ENCODE measurements around the gene PDE4D.

DNA sequence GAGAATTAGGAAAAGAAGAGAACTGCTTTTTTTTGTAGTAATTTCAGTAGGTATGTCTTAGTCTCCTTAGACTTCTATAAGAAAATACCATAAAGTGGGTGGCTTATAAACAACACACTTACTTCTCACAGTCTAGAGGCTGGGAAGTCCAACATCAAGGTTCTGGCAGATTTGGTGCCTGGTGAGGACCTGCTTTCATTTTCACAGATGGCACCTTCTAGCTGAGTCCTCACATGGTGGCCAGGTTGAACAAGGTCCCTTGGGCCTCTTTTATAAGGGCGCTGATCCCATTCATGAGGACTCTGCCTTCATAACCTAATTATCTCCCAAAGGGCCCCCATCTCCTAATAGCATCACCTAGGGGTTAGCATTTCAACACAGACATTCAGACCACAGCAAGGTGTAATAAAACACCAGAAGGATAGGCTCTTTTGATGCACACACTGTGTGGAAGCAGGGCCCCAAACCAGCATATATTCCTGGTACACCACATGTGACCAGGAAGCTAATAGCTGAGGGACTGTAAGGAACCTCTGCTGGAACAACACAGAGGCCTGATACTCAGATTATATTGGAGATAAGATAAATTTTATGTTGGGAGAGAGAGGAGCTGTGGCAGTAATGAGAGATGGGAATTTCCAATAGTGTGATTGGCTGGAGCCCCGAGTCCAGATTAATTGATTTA, 925.8 kb downstream of the PDE4D start:
- TF ChIP-seq FOXK2 (IDR thresholded peaks at IDR 0.05) (no peak), SUZ12 (IDR thresholded peaks at IDR 0.05) (no peak), NFRKB (IDR thresholded peaks at IDR 0.05) (no peak), L3MBTL2 (conservative IDR thresholded peaks at IDR 0.05) (no peak), SP1 (IDR thresholded peaks at IDR 0.05) (no peak), ELF4 (IDR thresholded peaks at IDR 0.05) (no peak), FOXM1 (IDR thresholded peaks at IDR 0.05; ENCODE audit: borderline replicate concordance) (no peak), CTBP1 (IDR thresholded peaks at IDR 0.05; ENCODE audit: borderline replicate concordance) (no peak)
- TF ChIP-seq, protein P1, sequence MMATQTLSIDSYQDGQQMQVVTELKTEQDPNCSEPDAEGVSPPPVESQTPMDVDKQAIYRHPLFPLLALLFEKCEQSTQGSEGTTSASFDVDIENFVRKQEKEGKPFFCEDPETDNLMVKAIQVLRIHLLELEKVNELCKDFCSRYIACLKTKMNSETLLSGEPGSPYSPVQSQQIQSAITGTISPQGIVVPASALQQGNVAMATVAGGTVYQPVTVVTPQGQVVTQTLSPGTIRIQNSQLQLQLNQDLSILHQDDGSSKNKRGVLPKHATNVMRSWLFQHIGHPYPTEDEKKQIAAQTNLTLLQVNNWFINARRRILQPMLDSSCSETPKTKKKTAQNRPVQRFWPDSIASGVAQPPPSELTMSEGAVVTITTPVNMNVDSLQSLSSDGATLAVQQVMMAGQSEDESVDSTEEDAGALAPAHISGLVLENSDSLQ (IDR thresholded peaks at IDR 0.05) = no peak

Measured in HEK293T (cell line).